Effector CD8-positive, alpha-beta T cell (primary cell): Measurements from ENCODE around the gene SPATA31C2.
A peak's percentile ranks its signal among the peaks of the same experiment; 100 is the strongest.
"Not testable (repeated sequence)": the region's sequence is repeated elsewhere in the genome, so short reads cannot be mapped to it uniquely, and the experiment has no call there.

Source experiments
- DNase-seq: peaks from one replicate; lab custom pipeline; 2025; lab: John Stamatoyannopoulos, UW
- total RNA-seq, 4 experiments: gene quantifications; one replicate each; lab custom pipeline; 2026; lab: John Stamatoyannopoulos, UW

The SPATA31C2 gene
- 0 reads per million in 4 experiments for total RNA-seq

GRCh38 chr9:88138375-88138774 lies at the start of gene SPATA31C2:
Gene SPATA31C2 (minus strand): TSS chr9:88138475. CDS start chr9:88138446, 29 bp downstream.
- not testable (repeated sequence) for DNase-seq

- DNase-seq = no peak
These were observed 49.4 kb upstream of the SPATA31C2 start for GRCh38 chr9:88187631-88188030.

DNA sequence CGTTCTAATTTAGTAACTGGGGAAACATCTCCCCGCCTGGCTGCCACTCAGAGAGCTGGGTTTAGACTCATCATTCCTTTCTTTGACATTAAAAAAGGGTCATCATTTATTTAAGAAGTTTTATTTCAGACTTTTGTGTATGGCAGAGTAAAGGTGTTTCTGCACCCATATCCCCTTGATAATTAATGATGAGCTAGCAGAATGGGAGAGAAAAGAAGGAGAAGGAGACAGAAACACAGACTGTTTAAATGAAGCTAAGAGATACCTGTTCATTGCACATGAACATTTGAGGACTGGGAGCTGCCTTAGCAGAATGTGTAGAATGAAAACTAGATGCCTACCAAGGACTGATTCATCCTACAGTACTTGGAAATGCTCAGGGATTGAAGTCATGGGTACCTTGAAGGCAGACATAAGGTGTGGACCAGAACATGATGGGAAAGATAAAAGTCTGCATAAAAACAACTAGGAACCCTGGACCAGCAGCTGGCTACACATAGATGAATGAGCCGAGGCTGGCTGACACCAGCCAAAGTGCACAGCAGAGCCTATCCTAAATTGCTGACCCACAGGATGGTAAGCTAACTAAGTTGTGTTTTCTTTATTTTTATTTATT lies 48.3 kb upstream of the SPATA31C2 start:
- DNase-seq = no peak

- DNase-seq = no peak
These were observed 46.7 kb upstream of the SPATA31C2 start for GRCh38 chr9:88184976-88185375.

DNA sequence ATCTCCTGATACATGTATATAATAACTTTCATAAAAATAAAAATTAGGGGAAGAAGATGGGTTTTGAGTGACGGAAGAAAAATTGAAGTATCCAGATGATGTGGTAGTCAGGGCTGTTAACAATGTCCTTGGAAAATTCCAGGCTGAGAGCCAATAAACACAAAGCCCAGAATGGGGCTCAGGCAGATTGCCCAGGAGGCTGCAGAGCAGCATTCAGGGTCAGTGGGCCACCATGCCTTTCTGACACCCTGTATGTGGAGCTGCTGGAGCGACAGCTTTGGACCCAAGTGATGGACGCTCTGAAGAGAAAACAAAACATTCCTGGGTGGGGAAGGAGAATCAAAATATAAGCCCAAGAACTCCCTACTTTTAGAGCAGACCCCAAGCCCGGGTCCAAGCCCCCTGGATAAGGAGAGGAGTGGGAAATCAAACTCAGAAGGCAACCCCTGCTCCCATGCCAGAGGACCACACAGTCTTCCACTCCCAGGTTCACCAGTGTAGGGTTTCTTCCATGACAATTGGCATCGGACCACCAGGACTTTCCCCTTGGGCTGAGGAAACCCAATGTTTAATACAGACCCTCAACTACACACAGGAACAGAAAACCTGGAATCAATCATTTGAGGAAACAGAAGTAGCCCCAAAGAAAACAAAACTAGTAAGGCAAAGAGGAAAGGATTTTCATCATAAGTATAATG lies 45.7 kb upstream of the SPATA31C2 start:
- DNase-seq = no peak

DNA sequence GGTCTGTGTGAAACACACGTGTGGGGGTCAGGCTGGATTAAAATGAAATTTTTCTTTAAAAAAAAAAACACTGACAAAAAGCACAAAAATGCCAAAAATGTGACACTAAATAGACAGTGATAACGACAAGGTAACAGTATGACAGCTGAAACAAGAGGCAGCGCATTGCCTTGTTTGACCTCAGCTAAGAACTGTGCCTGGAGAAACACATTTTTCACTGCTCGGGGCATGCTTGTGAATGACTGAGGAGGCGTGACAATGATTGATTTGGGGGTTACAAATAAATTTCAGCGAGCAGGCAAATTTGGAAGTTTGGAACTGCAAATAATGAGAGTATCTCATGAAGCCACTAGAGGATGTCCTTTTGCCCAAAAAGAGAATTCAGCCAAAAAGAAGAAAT lies 44.2 kb upstream of the SPATA31C2 start:
- DNase-seq = no peak

DNA sequence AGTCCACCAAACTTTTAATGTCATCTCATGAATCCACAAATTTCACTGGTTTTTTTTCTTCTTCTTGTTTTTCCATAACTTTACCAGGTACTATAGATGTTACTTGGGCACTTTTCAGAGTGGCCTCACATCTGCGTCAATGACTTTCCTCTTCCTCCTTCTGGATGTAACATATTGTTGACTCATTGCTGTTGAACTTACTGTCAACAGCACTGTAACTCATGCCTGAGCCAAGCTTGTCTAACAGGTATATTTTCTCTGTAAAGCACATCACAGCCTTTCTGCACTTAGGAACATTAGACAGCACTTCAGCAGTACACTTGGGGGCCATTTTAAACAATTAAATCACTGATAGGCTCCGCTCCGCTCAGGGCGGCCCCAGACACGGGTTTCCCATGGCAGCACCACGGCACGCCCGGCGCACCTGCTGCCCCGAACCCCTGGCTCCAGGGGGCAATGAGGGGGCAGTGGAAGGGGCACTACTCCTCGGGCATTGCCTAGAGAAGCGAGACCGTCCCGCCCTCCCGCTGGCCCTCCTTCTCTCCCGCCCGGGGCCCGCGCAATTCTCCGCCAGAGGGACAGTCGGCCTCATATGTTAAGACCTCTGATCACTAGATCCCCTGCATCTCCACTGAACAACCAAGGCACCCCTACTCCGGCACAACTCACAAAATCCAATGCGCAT lies 41.9 kb upstream of the SPATA31C2 start:
- no peak for DNase-seq

DNA sequence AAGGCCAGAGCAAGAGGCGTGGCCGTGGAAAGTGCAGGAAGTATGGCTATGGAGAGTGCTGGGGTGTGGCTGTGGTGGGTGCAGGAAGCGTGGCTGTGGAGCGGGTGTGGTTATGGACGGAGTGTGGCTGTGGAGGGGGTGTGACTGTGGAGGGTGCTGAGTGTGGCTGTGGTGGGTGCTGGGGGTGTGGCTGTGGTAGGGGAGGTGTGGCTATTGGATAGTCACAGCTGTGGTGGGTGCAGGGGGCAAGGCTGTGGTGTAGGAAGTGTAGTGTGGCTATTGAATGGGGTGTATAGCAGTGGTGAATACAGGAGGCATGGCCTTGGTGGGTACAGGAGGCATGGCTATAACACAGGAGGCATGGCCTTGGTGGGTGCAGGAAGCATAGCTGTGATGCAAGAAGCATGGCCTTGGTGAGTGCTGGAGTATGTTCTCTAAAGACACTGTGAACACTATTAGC lies 40.8 kb upstream of the SPATA31C2 start:
- no peak for DNase-seq

DNA sequence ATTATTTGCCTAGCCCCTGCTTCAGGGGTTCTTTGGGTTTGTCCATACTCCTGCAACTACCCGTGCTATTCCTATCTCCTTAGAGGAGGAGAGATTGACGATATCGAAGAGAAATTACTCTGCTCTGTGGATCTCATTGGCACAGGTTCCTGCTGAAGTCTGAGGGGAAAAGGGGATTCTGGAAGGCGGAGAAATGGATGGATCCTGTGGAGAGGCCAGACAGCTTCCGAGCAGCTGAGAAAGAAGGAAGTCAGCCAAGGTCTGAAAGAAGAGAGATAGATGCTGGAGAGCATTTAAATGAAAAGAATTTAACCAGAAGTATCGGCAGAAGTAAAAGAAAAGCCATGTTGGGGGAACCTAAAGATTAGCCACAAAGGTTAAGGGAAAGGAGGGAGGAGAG lies 40.4 kb upstream of the SPATA31C2 start:
- no peak for DNase-seq

DNA sequence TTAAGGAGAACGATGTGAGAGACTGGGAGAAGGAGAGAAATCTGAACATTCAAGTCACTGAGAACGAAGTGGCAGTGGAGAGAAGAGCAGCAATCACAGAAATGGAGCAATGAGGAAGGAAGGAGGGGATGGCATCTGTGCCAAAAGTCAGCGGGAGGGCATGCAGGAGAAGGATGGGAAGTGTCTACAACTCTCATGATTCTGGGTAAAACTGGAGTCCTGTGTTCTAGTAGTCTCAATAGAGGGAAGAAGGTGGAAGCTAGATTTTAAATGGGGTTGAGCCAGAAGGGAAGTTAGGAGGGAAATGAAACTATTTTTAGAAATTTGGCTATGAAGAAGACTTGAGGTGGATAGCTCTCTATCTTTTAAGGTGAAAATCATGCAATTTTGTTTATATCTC lies 39.1 kb upstream of the SPATA31C2 start:
- DNase-seq = no peak

DNA sequence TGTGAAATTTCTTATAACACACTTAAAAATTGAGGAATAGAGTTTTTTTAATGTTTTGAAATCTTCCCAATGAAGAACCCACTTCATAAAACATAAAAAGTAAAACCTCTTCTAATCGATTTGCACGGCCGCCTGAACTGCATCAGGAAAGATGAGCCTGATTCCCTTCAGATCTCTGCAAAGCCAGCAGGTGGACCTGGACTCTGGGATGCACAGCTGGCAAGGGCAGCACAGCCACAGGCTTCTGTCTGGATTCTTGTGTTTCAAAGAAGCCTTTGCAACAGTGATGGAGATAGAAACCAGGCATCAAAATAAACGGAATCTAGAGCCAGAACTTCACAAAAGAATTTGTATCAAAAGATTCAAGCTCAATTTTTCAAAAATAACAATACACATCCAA lies 36.0 kb upstream of the SPATA31C2 start:
- no peak for DNase-seq

DNA sequence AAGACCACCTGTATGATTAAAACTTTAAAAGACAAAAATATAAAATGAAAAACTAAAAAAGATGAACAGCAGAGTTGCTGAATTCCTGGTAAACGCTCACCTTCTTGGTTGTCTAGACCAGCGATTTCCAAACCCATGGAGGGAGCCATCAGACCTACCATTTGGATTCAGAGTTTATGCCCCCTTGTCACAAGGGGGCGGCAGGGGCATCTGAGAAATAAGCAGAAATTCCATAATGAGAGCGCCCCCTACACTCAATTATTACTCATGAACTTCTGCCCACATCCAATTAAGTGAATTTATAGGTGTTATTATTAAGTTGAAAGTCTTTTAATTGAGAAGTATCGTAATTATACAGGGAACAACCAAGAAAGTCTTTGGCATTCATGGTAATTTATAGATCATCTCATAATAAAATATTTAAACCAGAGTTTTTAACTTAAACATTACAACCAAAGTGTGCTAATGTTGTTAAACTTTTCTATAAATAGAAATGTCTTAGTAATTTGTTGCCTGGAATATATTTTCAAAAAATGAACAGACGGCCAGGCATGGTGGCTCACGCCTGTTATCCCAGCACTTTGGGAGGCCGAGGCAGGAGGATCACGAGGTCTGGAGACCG lies 35.2 kb upstream of the SPATA31C2 start:
- peak; percentile 10 for DNase-seq

GRCh38 chr9:88169700-88170099 lies 31.4 kb upstream of the SPATA31C2 start:
- no peak for DNase-seq

DNA sequence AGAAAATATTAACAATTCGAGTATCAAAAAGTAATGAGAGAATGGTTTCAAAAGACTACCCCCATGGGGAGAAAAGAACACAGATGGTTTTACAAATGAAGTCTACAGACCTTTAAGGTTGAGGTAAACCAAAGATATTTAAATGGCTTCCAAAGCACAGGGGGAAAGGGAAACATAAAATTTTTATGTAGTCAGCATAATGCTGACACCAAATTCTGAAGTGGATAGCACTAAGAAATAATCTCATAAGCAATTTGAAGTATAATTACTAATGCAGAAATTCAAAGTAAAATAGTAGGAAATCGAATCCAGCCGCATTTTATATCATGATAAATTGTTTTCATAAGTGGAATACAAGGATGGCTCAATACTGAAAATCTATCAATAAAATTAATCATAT lies 30.3 kb upstream of the SPATA31C2 start:
- no peak for DNase-seq

DNA sequence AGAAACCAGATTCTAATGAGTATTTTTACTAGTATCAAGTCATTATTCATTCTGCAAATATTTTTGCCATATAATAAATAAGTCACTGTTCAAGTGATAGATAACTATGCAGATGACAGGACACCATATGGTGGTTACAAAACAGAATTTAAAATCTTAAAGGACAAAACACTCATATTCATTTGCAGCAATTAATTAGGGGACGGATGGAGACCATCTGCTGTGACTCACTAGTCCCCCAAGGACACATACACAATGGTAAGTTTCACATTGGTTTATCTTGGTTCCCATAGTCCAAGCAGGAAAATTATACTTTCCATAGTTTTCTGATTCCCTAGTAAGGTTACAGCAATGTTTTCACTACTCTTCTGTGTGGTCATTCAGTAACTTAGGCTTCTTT lies 28.4 kb upstream of the SPATA31C2 start:
- no peak for DNase-seq

DNA sequence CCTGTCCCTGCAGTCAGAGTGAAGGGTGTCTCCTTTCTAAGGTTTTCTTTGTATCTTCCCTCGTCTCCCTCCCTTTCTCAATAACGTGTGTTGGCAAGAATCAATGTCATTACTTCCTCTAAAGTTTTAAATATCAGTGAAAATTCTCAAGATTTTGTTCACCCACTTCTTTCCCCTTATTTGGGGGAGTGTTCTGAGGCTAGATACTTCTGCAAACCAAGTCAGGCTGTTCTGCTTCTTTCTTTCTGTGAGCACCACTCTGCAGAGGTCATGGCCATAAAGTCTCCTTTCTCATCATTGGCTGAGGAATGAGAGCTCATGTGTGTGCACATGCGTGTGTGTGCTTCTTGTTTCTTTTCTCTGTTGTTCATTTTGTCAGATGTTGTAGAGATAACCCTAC lies 26.6 kb upstream of the SPATA31C2 start:
- DNase-seq = no peak

DNA sequence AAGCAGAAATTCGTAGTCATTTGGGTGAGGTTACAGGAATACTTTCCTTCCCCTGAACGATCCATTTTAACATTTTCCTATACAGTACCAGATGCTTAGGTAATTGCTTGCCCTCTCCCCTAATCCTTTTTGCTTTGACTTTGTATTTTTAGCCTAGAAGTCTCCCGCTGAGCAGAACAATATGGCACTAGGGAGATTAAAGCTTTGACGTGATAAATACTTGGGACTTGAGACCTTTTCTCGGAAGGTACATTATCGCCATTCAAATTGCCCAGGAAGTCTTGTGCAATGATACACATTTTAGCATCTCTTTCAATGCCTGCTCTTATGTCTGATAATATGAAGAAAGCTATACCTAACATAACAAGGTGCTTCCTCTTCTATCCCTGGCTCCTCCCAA lies 22.9 kb upstream of the SPATA31C2 start:
- DNase-seq = no peak

DNA sequence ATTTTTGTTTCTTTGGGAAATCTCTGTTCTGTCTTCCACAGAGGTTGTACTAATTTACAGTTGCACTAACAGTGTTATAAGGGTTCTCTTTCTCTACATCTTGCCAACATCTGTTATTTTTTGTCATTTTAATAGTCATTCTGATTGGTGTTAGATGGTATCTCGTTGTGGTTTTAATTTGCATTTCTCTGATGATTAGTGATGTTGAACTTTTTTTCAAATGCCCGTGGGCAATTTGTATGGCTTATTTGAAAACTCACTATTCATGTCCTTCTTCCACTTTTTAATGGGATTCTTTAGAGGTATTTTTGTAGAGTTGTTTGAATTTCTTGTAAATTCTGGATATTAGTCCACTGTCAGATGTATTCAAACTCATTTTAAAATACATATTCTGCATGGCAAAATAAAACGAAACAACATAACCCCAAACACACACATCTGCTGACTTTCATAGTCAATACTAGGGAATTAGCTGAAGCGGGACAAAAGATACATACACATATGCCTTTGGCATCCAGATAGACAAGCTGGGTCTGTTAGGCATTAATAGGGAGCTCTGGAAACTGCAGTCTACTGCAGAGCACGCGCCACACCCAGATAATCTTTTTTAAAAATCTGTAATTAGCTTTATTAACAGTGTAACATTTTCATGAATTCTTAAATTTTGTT lies 5.8 kb upstream of the SPATA31C2 start:
- DNase-seq = no peak

DNA sequence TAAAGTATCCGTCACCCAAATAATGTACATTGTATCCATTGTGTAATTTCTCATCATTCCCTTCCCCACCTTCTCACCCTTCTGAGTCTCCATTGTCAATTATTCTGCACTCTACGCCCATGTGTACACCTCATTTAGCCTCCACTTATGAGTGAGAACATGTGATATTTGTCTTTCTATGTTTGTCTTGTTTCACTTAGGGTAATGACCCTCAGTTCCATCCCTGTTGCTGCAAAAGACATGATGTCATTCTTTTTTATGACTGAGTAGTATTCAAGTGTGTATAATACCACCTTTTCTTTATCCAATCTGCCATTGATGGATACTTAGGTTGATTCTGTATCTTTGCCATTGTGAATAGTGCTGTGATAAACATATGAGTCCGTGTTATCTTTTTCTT lies 4.9 kb upstream of the SPATA31C2 start:
- DNase-seq = no peak

GRCh38 chr9:88133552-88133951 lies 4.7 kb downstream of the SPATA31C2 start:
- not testable (repeated sequence) for DNase-seq

- DNase-seq = not testable (repeated sequence)
These were observed 8.7 kb downstream of the SPATA31C2 start for GRCh38 chr9:88129556-88129955.

DNA sequence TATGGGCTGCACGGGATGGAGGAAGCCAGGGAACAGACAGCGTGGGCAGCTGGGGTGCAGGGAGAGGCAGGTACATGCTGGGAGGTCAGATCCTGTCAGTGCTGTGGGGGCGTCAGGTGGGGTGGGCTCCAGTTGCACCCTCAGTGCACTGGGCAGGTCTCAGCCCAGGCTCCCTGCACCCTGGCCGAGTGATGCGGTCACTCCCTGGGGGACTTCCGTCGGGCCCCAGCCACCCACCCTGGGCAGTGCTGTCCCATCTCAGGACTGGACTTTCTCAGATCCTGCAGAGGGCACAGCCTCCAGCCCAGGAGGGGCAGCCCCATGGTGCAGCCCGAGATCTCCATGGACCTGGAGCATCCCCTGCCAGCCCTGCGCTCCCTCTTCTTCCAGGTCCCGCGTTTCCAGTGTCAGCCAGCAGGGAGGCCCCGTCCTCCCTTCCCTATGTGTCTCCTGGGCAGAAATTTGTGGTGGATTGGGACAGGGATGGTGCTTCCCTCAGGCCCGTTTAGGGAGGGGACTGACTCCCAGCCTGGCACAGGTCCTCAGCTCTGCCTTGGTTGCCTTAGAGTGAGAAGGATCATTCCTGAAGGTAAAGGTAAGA lies 10.5 kb downstream of the SPATA31C2 start:
- not testable (repeated sequence) for DNase-seq
